HFF-Myc (cell line): ENCODE measurements around the gene ZNF267.
"Not testable (repeated sequence)": the region's sequence is repeated elsewhere in the genome, so short reads cannot be mapped to it uniquely, and the experiment has no call there.

Source experiments
- DNase-seq: peaks from one replicate; pipeline ENCODE4 v3.0.0-alpha.2; 2011; ENCODE audit warnings: low read depth; ENCODE audit errors: extremely low read depth
- H3K4me3 ChIP-seq: replicated peaks from 2 replicates; pipeline ENCODE4 v1.5.1; 2011; ENCODE audit warnings: low read depth, mild to moderate bottlenecking, control low read depth, low read length
- CTCF ChIP-seq: IDR thresholded peaks from 2 replicates; pipeline ENCODE4 v1.5.1; 2012; ENCODE audit warnings: mild to moderate bottlenecking, low read depth, low read length, control low read depth; ENCODE audit errors: missing control alignments

The ZNF267 gene

GRCh38 chr16:31913668-31914067 is 40.1 kb downstream of the ZNF267 start:
- no peak for DNase-seq
- no peak overlapping the region for H3K4me3 ChIP-seq
- no peak for TF ChIP-seq CTCF

- H3K4me3 ChIP-seq, result no peak overlapping the region
- TF ChIP-seq CTCF, result no peak
- DNase-seq, result no peak
Observed at GRCh38 chr16:31916056-31916488, 42.5 kb downstream of the ZNF267 start.

- DNase-seq, result no peak
- no peak overlapping the region for H3K4me3 ChIP-seq
- TF ChIP-seq CTCF, result no peak
Observed at GRCh38 chr16:31920373-31920772, 46.8 kb downstream of the ZNF267 start.

GRCh38 chr16:31951806-31952205 is 78.2 kb downstream of the ZNF267 start:
- DNase-seq, H3K4me3 ChIP-seq: not testable (repeated sequence)

GRCh38 chr16:31952206-31952605 is 78.6 kb downstream of the ZNF267 start:
- not testable (repeated sequence) for H3K4me3 ChIP-seq, DNase-seq

GRCh38 chr16:31956221-31956620 is 82.6 kb downstream of the ZNF267 start:
- not testable (repeated sequence) for H3K4me3 ChIP-seq, DNase-seq

- not testable (repeated sequence) for DNase-seq, H3K4me3 ChIP-seq
Observed at GRCh38 chr16:31960186-31960910, 86.7 kb downstream of the ZNF267 start.
